Kidney (tissue), 14 donors: ENCODE data around the gene UBE4B. TPM values are rescaled to one million over a fixed set of nuclear protein-coding genes. Genes with fewer than 3 reads are reported as not detected.

Experiments used
- DNase-seq, 5 donors: peaks; one replicate each; pipeline ENCODE4 v3.0.0-alpha.2; 2013 to 2020
- FAIRE-seq: peaks from 2 replicates; lab custom pipeline; 2012; peaks lifted over from hg19 to GRCh38; lab: Jason Lieb, UNC
- H3K27ac ChIP-seq, 2 donors: one replicate each; pipeline ENCODE4 v1.7.0; 2013; ENCODE audit warnings: low read depth in 2 of 2, low read length in 2 of 2, inconsistent platforms in 1 of 2
- H3K27me3 ChIP-seq: one replicate; pipeline ENCODE4 v1.7.1; 2013; ENCODE audit warnings: low read length, inconsistent platforms; ENCODE audit not compliant: control insufficient read depth, insufficient read depth
- H3K36me3 ChIP-seq, 3 donors: one replicate each; pipeline versions ENCODE4 v1.7.0 to v1.7.1; 2013; ENCODE audit warnings: low read length in 3 of 3, control low read depth in 1 of 3, inconsistent platforms in 1 of 3; ENCODE audit not compliant: insufficient read depth in 3 of 3, control insufficient read depth in 2 of 3
- H3K4me1 ChIP-seq, 3 donors: one replicate each; pipeline versions ENCODE4 v1.7.0 to v1.7.1; 2013; ENCODE audit warnings: low read length in 3 of 3, inconsistent platforms in 1 of 3, low read depth in 1 of 3; ENCODE audit not compliant: control insufficient read depth in 2 of 3, insufficient read depth in 2 of 3
- H3K4me3 ChIP-seq, 3 donors: one replicate each; pipeline versions ENCODE4 v1.7.0 to v1.8.1; 2013; ENCODE audit warnings: low read length in 3 of 3, control low read depth in 1 of 3, inconsistent platforms in 1 of 3
- H3K9ac ChIP-seq, 3 donors: one replicate each; pipeline versions ENCODE4 v1.7.0 to v1.7.1; 2013; ENCODE audit warnings: low read length in 3 of 3, control low read depth in 1 of 3, inconsistent platforms in 1 of 3
- H3K9me3 ChIP-seq, 3 donors: one replicate each; pipeline versions ENCODE4 v1.7.0 to v1.7.1; 2013; ENCODE audit warnings: low read length in 3 of 3, control low read depth in 1 of 3, inconsistent platforms in 1 of 3; ENCODE audit not compliant: control insufficient read depth in 2 of 3, insufficient read depth in 1 of 3
- CTCF ChIP-seq: IDR thresholded peaks from 3 replicates; pipeline ENCODE4 v1.5.1; 2012; ENCODE audit warnings: mild to moderate bottlenecking, moderate library complexity, borderline replicate concordance; ENCODE audit not compliant: insufficient read depth; ENCODE audit errors: extremely low read depth
- intact Hi-C: fragments of 100-400 bp; cut with DNase I; formaldehyde crosslinking; loops from one replicate; pipeline ENCODE4 v1.11.1; 2022
- polyA plus RNA-seq: library from polyadenylated mRNA; stranded (reverse); fragments of 350-450 nt; fragmentation: Illumina TruSeq; extraction: RNeasy Lipid Tissue Mini Kit (QIAGEN cat#74804); gene quantifications from one replicate; pipeline ENCODE4 v1.2.3, GENCODE V29; 2014; ENCODE audit warnings: low read depth, low replicate concordance; ENCODE audit not compliant: insufficient read depth
- total RNA-seq: library from RNA; stranded (reverse); fragmentation: NEBNext Ultra II Directional; extraction: Animal tissue kit (Norgen Biotek cat#: 25700); gene quantifications from one replicate; pipeline ENCODE4 v1.2.1, GENCODE V29; 2021
- donor health status: control.
- donor health status: control.
- donor health status: control.
- donor health status: control.
- donor health status: control.
- donor health status: DM: yes; HTN: yes; CAD: no.
- donor health status: Normal renal cell carcinoma (clear cell type).

UBE4B gene
- total and polyA plus RNA-seq, 2 donors from 2014 or later, result 13.3 to 33.5 TPM

GRCh38 chr1:10045480-10046355 is 13.0 kb downstream of the UBE4B start:
- Histone ChIP-seq H3K36me3 (no peaks in the 10 kb centered on the region), H3K9ac (no peak overlapping the region), H3K27ac (no peak overlapping the region), H3K4me1 (peaks cover 0 to 12% (median 7%) of the 10 kb centered on the region in 3 donors), H3K9me3 (no peaks in the 10 kb centered on the region), H3K27me3 (no peaks in the 10 kb centered on the region), H3K4me3 (no peak overlapping the region)
- intact Hi-C loops, result no loop called here
- DNase-seq, result peak in 3 of 5 donors; percentile 11 to 43 (median 15)
- TF ChIP-seq CTCF, result no peak
- FAIRE-seq, result no peak

- Histone ChIP-seq H3K4me3 (no peak overlapping the region), H3K27me3 (no peaks in the 10 kb centered on the region), H3K27ac (no peak overlapping the region), H3K9me3 (no peaks in the 10 kb centered on the region), H3K36me3 (peaks cover 0 to 4% (median 3%) of the 10 kb centered on the region in 3 donors), H3K9ac (no peak overlapping the region), H3K4me1 (peaks cover 0 to 12% (median 7%) of the 10 kb centered on the region in 3 donors)
- DNase-seq (no peak), FAIRE-seq (no peak)
- intact Hi-C loops, result no loop called here
- no peak for TF ChIP-seq CTCF
Observed at GRCh38 chr1:10046356-10047085, 13.8 kb downstream of the UBE4B start.

- intact Hi-C loops, result no loop called here
Observed at GRCh38 chr1:10048601-10049000, 15.8 kb downstream of the UBE4B start.

More at GRCh38 chr1:10048601-10049000, 15.8 kb downstream of the UBE4B start:
- no peak for TF ChIP-seq CTCF
- peaks cover 0 to 12% (median 7%) of the 10 kb centered on the region in 3 donors for H3K4me1 ChIP-seq
- no peak for FAIRE-seq
- no peak overlapping the region for H3K4me3 ChIP-seq
- no peaks in the 10 kb centered on the region for H3K9me3 ChIP-seq
- H3K27me3 ChIP-seq, result no peaks in the 10 kb centered on the region
- peaks cover 0 to 4% (median 3%) of the 10 kb centered on the region in 3 donors for H3K36me3 ChIP-seq
- no peak for DNase-seq
- H3K9ac ChIP-seq, result no peak overlapping the region
- no peak overlapping the region for H3K27ac ChIP-seq
